DMS114 treated with DMSO at 0.1 percent for 48 hours (cell line): Measurements from ENCODE around the gene ALG10.
"Not testable (repeated sequence)": the region's sequence is repeated elsewhere in the genome, so short reads cannot be mapped to it uniquely, and the experiment has no call there.

Experiments used
- DNase-seq: peaks from one replicate; lab custom pipeline; 2025; ENCODE audit not compliant: unreplicated experiment; lab: John Stamatoyannopoulos, UW

The ALG10 gene

GRCh38 chr12:34022079-34022830, at the start of gene ALG10:
Gene ALG10 (plus strand): TSS chr12:34022496. CDS start chr12:34022600, 104 bp downstream.
- peak; percentile 95 for DNase-seq

- DNase-seq = not testable (repeated sequence)
Measured at GRCh38 chr12:33972884-33973283, 49.4 kb upstream of the ALG10 start.

- no peak for DNase-seq
Measured at GRCh38 chr12:33977887-33978286, 44.4 kb upstream of the ALG10 start.

- no peak for DNase-seq
Measured at GRCh38 chr12:33988197-33988805, 34.0 kb upstream of the ALG10 start.

- DNase-seq = no peak
Measured at GRCh38 chr12:33988913-33989312, 33.4 kb upstream of the ALG10 start.

GRCh38 chr12:33994857-33995808, 27.2 kb upstream of the ALG10 start:
- no peak for DNase-seq

GRCh38 chr12:34008835-34009234, 13.5 kb upstream of the ALG10 start:
- DNase-seq = not testable (repeated sequence)

GRCh38 chr12:34016361-34016760, 5.9 kb upstream of the ALG10 start:
- no peak for DNase-seq

GRCh38 chr12:34021071-34021470, 1.2 kb upstream of the ALG10 start:
- DNase-seq = no peak

- DNase-seq = not testable (repeated sequence)
Measured at GRCh38 chr12:34027661-34028060, 5.4 kb downstream of the ALG10 start.

GRCh38 chr12:34030591-34030990, 8.3 kb downstream of the ALG10 start:
- no peak for DNase-seq

GRCh38 chr12:34033628-34034296, 11.5 kb downstream of the ALG10 start:
- DNase-seq = no peak

- DNase-seq = peak; percentile 38
Measured at GRCh38 chr12:34038357-34038756, 16.1 kb downstream of the ALG10 start.

- DNase-seq = no peak
Measured at GRCh38 chr12:34046570-34046969, 24.3 kb downstream of the ALG10 start.

- DNase-seq = not testable (repeated sequence)
Measured at GRCh38 chr12:34047855-34048254, 25.6 kb downstream of the ALG10 start.

GRCh38 chr12:34048714-34049113, 26.4 kb downstream of the ALG10 start:
- no peak for DNase-seq

GRCh38 chr12:34051486-34051885, 29.2 kb downstream of the ALG10 start:
- DNase-seq = no peak

GRCh38 chr12:34054938-34055337, 32.6 kb downstream of the ALG10 start:
- DNase-seq = no peak
